UCSD-AML1 (cell line): ENCODE results near the gene CYP4F8.
A peak's percentile ranks its signal among the peaks of the same experiment; 100 is the strongest.
"Not testable (repeated sequence)": the region's sequence is repeated elsewhere in the genome, so short reads cannot be mapped to it uniquely, and the experiment has no call there.

ENCODE experiments used
- DNase-seq: peaks from one replicate; lab custom pipeline; 2025; ENCODE audit not compliant: unreplicated experiment; lab: John Stamatoyannopoulos, UW

Gene CYP4F8, protein sequence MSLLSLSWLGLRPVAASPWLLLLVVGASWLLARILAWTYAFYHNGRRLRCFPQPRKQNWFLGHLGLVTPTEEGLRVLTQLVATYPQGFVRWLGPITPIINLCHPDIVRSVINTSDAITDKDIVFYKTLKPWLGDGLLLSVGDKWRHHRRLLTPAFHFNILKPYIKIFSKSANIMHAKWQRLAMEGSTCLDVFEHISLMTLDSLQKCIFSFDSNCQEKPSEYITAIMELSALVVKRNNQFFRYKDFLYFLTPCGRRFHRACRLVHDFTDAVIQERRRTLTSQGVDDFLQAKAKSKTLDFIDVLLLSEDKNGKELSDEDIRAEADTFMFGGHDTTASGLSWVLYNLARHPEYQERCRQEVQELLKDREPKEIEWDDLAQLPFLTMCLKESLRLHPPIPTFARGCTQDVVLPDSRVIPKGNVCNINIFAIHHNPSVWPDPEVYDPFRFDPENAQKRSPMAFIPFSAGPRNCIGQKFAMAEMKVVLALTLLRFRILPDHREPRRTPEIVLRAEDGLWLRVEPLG

GRCh38 chr19:15614507-15615379, at the start of gene CYP4F8:
Gene CYP4F8, plus strand, starts transcription at chr19:15615218. Its CDS starts 399 bp downstream, at chr19:15615617.
- DNase-seq: no peak

GRCh38 chr19:15570420-15570819, 44.6 kb upstream of the CYP4F8 start:
- DNase-seq: no peak

GRCh38 chr19:15575406-15575805, 39.6 kb upstream of the CYP4F8 start:
- DNase-seq: no peak

DNA sequence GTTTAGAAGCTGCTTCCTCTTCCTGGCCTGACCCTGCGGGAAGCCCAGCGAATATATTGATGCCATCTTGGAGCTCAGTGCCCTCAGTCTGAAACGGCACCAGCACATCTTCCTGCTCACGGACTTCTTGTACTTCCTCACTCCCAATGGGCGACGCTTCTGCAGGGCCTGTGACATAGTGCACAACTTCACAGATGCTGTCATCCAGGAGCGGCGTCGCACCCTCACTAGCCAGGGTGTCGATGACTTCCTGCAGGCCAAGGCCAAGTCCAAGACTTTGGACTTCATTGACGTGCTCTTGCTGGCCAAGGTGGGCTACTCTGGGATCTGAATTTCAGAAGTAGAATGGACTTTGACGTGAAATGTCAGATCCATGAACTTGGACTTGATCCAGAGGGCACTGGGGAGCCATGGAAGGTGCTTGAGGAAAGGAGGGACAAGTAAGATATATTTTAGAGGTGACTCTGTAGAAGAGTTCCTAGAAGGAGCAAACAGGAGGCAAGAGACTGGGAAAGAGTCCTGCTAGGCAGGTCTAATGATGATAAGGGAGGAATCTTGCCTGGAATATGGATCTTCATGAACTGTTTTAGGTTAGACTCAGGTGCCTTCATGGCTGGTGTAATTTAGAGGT, 38.4 kb upstream of the CYP4F8 start:
- no peak for DNase-seq

DNA sequence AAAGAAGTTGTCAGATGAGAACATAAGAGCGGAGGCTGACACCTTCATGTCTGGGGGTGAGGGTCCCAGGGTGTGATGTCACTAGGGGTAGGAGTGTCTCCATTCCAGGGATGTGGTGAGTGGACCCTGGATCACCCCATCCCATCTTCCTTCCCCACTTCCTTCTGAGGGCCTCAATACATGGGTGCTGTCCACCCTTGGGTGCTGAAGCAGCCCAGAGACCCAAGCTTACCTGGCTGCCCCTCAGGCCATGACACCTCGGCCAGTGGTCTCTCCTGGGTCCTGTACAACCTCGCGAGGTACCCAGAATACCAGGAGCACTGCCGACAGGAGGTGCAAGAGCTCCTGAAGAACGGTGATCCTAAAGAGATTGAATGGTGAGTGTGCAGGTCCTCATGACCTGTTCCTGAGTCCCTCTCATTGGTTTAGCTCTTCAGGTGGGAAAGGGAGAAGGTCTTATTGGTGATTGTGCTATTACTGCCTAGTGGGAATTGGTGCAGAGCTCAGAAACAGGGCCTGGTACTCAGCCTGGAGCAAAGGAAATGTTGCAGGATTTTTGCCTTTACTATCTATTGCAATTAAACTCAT, 37.7 kb upstream of the CYP4F8 start:
- no peak for DNase-seq

DNA sequence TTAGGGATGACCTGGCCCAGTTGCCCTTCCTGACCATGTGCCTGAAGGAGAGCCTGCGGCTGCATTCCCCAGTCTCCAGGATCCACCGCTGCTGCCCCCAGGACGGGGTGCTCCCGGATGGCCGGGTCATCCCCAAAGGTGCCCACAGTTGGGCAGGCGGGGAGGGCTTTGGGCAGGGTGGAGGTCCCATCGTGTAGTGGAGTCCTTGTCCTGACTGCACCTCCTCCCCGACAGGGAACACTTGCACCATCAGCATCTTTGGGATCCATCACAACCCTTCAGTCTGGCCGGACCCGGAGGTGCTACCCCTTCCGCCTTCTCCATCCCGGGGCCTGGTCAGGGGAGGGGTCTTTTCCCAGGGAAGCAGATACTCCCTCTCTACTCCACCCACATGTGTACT, 31.7 kb upstream of the CYP4F8 start:
- DNase-seq: no peak

DNA sequence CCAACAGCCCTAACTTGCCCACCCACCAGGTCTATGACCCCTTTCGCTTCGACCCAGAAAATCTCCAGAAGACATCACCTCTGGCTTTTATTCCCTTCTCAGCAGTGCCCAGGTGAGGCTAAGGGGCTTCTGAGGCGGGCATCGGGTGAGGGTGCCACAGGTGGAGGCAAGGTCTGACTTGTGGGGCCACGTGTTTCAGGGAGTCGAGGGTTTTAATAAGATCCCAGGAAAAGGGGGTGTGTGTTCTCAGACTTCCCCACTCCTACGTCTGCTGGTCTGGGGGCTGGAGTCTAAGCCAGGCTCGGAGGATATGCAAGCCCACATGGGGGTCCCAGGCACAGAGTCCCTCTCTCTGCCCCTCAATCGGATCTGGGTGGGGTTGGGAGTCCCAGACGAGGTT, 30.9 kb upstream of the CYP4F8 start:
- DNase-seq: no peak

DNA sequence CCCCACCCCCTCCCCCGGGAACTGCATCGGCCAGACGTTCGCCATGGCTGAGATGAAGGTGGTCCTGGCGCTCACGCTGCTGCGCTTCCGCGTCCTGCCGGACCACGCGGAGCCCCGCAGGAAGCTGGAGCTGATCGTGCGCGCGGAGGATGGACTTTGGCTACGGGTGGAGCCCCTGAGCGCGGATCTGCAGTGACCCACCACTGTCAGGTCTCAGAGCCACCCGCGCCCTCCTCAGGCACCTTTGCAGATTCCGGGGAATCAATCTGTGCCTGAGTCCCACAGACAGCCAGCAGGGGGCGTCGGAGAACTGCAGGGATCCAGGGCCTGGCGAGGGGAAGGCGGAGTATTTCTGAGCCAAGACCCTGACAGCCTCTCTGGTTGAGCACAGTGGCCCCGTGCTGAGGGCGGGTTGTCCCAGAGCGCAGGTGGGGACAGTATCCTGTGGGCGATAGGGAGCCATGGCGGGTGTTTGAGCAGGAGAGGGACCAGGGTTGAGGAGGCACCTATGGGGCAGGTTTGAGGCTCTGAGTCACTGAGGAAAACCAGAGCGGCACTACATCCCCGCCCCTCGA, 30.4 kb upstream of the CYP4F8 start:
- DNase-seq: peak; percentile 69

DNA sequence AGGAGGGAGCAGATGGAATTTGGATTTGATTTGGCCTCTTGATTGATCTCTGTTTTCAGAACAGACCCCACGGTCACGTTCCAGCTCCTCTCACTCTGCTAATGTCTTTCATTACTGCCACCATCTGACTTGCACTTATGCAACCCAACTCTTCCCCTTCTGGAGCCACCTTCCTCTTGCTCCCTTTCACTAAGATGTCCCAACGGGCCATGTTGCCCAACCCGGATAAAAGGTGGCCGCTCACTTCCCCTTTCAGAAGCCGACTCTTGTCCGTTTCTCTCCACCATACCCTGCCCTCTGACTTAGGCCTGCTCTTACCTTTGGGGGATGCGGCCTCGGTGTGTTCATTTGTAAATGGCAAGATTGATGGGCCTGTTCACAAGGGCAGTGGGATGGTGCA, 27.4 kb upstream of the CYP4F8 start:
- DNase-seq: no peak

DNA sequence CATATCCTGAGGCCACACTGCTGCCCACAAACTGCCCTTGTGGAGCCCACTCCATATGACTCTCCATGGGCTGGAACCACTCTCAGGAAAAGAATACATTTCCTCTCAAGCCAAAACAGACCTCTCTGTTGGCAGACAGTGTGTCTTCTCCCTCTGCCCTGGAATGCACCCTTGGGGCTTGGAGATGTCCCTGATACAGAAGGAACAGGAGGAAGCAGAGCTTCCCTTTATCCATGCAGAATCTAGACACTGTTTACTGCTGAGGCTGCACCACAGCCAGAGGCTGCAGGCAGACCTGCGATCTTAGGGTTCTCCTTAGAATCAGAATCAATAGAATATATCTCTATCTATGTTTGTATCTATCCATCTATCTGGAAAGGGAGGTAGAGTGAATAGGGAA, 26.8 kb upstream of the CYP4F8 start:
- DNase-seq: no peak

GRCh38 chr19:15589760-15590451, 25.1 kb upstream of the CYP4F8 start:
- DNase-seq: no peak

DNA sequence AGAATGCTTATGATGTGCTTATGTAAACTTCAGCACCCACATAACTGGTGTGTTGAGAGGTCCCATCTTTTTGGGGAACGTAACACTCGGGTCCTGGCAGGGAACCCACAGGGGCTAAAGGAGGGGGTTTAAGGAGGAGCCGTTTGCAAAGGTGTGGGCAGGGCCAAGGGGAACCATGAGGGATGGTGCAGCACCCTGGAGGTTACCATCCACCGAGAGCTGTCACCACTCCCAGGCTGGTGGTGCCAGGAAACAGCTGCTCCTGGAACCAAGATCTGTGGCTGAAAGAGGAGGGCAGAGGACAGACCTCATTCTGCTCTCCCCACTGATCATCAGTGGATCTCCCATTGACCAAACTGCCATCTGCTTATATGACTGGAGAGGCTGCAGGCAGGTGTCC, 23.2 kb upstream of the CYP4F8 start:
- no peak for DNase-seq

DNA sequence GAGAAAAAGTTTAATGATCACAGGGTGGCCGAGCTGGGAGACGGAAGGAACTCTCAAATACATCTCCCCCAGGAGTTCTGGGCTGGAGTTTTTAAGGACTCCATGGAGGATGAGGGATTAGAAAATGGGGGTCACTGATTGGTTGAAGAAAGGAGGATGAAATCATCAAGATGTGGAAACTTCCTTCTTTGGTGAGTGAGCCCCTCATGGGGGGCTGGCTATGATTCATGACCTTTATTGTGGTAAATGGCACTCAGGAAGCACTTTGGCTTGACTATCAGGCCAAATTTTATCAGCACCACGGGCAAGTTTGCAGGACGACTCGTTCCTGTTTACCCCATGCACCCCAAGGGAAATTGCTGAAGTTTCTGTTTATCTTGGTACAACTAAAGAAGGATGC, 22.5 kb upstream of the CYP4F8 start:
- DNase-seq: not testable (repeated sequence)

GRCh38 chr19:15593766-15594165, 21.3 kb upstream of the CYP4F8 start:
- not testable (repeated sequence) for DNase-seq

DNA sequence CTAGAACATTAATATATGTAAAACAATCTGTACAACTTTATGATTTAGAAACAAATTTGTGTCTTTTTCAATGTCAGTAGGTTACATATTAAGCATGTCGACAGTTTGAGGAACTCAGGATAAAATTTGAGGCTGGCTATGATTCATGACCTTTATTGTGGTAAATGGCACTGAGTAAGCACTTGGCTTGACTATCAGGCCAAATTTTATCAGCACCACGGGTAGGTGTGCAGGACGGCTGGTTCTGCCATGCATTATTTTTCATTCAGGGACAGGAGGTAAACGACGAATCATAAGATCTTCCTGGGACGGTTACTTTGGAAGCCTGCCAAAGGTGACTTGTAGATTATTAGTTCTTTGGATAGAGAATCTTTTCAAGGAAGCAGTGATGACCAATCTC, 19.9 kb upstream of the CYP4F8 start:
- DNase-seq: no peak

GRCh38 chr19:15607978-15608925, 6.8 kb upstream of the CYP4F8 start:
- not testable (repeated sequence) for DNase-seq

DNA sequence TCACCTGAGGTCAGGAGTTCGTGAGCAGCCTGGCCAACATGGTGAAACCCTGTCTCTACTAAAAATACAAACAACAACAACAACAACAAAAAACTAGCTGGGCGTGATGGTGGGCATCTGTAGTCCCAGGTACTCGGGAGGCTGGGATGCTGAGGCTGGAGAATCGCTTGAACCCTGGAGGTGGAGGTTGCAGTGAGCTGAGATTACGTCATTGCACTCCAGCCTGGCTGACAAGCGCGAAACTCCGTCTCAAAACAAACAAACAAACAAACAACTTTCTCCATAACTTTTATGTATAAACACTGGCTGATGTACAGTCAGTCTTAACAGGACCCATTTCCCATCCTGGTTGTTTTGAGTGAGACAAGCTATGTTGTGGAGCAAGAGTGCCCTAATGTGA, 5.8 kb upstream of the CYP4F8 start:
- DNase-seq: no peak

GRCh38 chr19:15612342-15612741, 2.7 kb upstream of the CYP4F8 start:
- DNase-seq: no peak

GRCh38 chr19:15613338-15613737, 1.7 kb upstream of the CYP4F8 start:
- DNase-seq: no peak
